GM18507 (cell line): Measurements from ENCODE around the gene NEK3.
"Not testable (repeated sequence)": the region's sequence is repeated elsewhere in the genome, so short reads cannot be mapped to it uniquely, and the experiment has no call there.

Experiments
- DNase-seq: peaks from one replicate; pipeline ENCODE4 v3.0.0; 2011; ENCODE audit warnings: low read depth; ENCODE audit not compliant: insufficient read length; ENCODE audit errors: extremely low spot score
- FAIRE-seq: peaks from 2 replicates; lab custom pipeline; 2011; peaks lifted over from hg19 to GRCh38; lab: Jason Lieb, UNC

The NEK3 gene

GRCh38 chr13:52127783-52128702, 31.4 kb downstream of the NEK3 start:
- FAIRE-seq (peak; percentile 69), DNase-seq (peak; percentile 33)

- DNase-seq (no peak), FAIRE-seq (no peak)
Observed at GRCh38 chr13:52127378-52127777, 32.0 kb downstream of the NEK3 start.

GRCh38 chr13:52125547-52125946, 33.9 kb downstream of the NEK3 start:
- FAIRE-seq, result no peak

DNA sequence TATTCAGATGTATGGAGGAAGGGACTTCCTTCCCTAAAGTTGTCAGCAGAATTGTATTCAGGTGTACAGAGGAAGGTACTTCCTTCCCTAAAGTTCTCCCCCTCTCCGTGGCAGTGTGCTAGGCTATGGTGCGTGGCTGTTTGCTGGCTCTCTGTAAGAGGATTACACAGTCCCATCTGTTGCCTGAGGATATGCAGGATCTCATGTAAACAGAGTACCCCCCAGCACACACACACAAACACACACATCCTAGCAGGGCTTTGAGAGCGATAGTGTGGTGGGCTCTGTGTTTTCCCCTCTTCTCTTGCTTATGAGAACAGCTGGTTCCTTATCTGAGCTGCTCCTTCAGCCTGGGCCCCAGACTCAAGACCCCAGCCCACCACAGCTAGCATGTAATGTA, 40.8 kb downstream of the NEK3 start:
- DNase-seq (no peak), FAIRE-seq (no peak)

More at GRCh38 chr13:52125547-52125946, 33.9 kb downstream of the NEK3 start:
- no peak for DNase-seq

- no peak for DNase-seq
Observed at GRCh38 chr13:52118095-52118494, 41.3 kb downstream of the NEK3 start.

DNA sequence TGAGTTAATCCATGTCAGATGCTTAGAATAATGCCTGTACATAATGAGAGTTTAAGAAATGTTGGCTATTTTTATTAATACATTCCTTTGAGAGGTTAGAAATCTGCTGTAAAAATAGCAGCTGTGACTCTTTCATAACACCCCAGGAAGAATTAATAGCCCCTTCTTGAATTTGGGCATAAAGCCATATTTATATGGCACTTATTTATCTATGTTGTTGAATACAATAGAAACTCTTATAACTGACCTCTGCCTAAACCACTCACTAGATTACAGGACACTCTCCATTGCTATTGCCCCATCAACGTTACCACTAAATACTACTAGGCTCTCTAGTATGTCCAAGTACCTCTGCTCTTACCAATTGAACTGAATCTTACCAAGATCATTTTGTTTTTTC, 46.8 kb downstream of the NEK3 start:
- DNase-seq, result no peak
- no peak for FAIRE-seq

More at GRCh38 chr13:52118095-52118494, 41.3 kb downstream of the NEK3 start:
- FAIRE-seq, result no peak

DNA sequence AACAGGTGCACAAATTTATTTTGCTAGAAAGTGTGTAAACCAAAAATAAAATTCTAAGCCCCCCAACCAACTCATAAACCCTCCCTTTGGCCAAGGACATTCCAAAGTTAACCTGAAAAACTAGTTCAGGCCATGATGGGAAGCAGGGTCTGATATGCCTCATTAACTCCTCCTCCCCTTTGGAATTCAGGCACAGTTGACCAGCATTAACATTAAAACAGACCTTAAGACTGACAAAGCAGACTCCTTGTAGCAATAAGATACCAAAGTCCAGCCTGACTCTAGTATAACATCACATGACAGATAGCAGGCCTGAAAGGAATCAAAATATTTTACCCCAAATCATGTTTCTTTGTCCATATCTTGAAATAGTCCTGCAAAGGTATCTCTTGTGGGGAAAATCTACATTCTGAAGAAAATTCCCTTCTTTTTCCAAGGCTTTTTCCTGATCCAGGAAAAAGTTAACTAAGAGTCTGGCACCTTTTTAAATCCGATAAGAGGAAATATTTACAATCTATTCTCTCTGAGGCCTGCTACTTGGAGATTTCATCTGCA, 50.2 kb downstream of the NEK3 start:
- FAIRE-seq, result no peak
- DNase-seq, result no peak

DNA sequence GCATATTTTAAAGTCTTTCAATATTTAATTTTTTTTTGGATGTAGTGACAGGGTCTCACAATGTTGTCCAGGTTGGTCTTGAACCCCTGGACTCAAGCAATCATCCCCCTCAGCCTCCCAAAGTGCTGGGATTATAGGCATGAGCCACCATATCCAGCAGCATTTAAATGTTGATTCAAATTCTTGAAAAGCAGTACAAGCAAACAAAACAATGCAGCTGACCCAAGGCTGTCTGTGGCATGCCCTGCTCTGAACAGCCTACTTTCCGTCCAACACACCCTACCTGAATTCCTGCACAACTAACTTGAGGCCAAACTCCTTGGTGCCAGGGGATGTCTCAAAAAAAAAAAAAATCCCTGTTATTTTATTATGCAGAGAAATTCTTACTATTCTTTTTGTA, 53.6 kb downstream of the NEK3 start:
- FAIRE-seq (no peak), DNase-seq (no peak)

- no peak for DNase-seq
- no peak for FAIRE-seq
Observed at GRCh38 chr13:52104624-52105023, 54.8 kb downstream of the NEK3 start.

DNA sequence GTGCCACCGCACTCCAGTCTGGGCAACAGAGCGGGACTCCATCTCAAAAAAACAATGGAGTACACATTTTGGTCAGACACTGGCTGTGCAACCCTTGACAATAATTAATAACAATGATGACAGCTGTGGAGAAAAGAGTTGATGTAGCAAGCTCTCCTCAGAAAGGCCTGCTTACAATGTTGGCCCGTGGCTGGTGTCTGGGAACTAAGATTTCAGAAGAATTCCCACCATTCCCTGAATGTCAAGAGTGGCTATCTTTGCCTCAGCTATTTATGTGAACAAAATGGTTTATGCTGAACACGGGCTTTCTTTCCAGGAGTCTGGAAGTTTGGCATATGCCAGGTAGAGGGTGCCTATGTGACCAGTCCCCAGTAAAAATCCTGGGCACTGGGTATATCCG, 56.0 kb downstream of the NEK3 start:
- DNase-seq (no peak), FAIRE-seq (no peak)

DNA sequence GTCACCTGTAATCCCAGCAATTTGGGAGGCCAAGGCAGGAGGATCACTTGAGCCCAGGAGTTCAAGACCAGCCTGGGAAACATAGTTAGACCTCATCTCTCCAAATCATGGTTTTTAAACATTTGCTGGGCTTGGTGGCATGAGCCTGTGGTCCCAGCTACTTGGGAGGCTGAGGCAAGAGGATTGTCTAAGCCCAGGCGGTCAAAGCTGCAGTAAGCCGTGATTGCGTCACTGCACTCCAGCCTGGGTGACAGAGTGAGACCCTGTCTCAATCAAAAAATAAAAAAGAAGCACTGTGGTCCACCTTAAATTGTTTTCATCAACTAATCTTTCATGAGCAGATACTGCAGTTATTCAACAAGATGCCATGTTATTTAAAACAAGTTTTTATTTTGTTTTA, 57.0 kb downstream of the NEK3 start:
- FAIRE-seq, DNase-seq: not testable (repeated sequence)

GRCh38 chr13:52097197-52097596, 62.2 kb downstream of the NEK3 start:
- DNase-seq, result no peak
- FAIRE-seq, result no peak

DNA sequence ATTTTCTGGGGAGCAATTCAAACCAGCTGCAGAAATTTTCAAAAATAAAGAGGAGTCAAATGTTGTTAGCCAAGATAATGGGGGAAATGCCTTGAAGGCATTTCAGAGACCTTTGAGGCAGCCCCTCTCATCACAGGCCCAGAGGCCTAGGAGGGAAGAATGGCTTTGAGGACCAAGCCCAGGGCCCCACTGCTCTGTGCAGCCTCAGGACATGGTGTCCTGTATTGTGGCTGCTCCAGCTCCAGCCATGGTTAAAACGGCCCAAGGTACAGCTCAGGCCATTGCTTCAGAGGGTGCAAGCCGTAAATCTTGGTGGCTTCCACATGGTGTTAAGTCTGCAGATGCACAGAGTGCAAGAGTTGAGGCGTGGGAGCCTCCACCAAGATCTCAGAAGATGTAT, 62.6 kb downstream of the NEK3 start:
- DNase-seq (no peak), FAIRE-seq (no peak)

- FAIRE-seq, result no peak
- no peak for DNase-seq
Observed at GRCh38 chr13:52096062-52096461, 63.3 kb downstream of the NEK3 start.

DNA sequence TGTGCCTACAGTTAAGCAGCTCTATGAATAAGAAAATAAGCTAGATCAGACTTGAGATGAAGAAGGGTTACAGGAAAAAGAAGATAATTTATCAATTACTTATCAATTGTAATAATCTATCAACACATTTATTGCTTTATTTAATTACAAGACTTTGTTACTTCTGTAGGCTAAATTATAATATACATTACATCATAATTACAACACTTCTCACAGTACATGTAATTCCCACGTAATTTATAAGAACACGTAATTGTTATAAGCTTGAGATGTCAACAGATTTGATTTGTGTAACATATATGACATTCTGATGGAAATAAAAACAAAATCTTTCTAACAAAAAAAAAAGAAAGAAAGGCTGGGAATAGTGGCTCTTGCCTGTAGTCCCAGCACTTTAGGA, 67.3 kb downstream of the NEK3 start:
- FAIRE-seq, result no peak
- no peak for DNase-seq

DNA sequence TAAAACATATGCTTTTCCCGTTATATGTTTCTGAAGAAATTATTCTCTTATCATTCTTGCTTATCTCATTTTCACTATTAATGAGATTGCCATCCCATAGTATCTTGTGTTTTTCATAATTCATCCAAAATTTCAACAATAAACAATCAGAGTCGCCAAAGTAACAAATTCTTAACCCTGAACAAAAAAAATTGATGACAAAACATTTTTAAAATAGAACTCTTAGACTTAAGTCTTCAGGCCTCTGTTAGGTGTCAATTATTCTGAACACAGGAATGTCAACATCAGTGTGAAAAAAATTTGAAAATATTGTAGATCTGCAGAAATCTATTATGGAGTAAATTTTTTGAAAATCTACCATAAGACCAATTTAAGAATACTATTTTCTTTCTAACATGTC, 67.9 kb downstream of the NEK3 start:
- DNase-seq (no peak), FAIRE-seq (no peak)

GRCh38 chr13:52085421-52085820, 74.0 kb downstream of the NEK3 start:
- DNase-seq (no peak), FAIRE-seq (no peak)

DNA sequence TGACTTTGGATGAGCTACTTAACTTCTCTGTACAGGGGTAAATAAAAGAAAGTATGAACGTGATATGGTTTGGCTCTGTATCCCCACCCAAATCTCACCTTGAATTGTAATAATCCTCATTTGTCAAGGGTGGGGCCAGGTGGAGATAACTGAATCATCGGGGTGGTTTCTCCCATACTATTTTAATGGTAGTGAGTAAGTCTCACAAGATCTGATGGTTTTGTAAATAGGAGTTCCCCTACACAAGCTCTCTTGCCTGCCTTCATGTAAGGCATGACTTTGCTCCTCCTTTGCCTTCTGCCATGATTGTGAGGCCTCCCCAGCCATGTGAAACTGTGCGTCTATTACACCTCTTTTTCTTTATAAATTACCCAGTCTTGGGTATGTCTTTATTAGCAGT, 74.4 kb downstream of the NEK3 start:
- not testable (repeated sequence) for FAIRE-seq, DNase-seq
